ENCODE results near the gene HES4. TPM values are rescaled to one million over a fixed set of nuclear protein-coding genes. Genes with fewer than 3 reads are reported as not detected.
"Not testable (repeated sequence)": the region's sequence is repeated elsewhere in the genome, so short reads cannot be mapped to it uniquely, and the experiment has no call there.

Gene HES4
- total RNA-seq, 1 experiment from 2014 or later: 3.6 TPM

GRCh38 chr1:997993-998744 is 1.7 kb downstream of the HES4 start:
- DNase-seq (ENCODE audit: low spot score): no peak

GRCh38 chr1:997713-997992 is 2.2 kb downstream of the HES4 start:
- no peak for DNase-seq (ENCODE audit: low spot score)

DNA sequence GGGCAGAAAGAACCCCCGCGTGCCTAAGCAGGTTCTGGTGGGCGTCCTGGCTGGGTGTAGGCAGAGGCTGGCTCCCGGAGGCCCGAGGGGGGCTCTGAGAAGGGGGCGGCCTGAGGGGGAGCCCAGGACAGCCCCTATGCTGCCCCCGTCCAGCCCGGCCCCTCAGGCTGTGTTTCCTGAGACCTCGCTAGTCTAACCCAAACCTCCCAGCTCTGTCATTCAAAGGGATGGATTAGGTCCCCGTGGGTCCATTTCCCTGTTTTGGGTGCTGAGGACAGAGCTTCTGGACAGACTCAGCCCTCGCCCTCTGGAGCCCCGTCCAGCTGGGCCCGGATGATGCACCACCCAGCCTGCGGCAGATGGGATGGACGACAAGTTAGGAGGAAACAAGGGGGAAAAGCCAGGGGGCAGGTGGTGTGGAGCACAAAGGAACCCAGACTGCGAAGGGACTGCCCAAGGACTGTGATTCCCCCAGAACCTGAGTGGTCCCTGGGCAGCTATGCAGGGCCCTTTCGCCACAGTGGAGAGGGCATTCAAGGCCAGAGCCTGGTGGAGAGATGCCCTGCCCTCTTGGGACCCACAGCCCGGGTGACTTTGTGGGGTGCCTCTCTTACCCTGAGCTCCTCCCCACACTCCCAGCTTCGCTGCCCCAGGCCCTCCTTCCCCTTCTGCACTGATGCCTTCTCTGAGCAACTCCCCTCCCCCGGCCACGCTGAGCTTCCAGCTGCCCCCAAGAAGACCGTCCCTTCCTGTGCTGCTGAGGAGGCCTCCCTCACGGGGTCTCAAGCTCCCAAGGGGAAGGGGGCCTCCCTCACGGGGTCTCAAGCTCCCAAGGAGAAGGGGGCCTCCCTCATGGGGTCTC is 2.8 kb downstream of the HES4 start:
- DNase-seq (ENCODE audit: low spot score): peak; percentile 6

DNA sequence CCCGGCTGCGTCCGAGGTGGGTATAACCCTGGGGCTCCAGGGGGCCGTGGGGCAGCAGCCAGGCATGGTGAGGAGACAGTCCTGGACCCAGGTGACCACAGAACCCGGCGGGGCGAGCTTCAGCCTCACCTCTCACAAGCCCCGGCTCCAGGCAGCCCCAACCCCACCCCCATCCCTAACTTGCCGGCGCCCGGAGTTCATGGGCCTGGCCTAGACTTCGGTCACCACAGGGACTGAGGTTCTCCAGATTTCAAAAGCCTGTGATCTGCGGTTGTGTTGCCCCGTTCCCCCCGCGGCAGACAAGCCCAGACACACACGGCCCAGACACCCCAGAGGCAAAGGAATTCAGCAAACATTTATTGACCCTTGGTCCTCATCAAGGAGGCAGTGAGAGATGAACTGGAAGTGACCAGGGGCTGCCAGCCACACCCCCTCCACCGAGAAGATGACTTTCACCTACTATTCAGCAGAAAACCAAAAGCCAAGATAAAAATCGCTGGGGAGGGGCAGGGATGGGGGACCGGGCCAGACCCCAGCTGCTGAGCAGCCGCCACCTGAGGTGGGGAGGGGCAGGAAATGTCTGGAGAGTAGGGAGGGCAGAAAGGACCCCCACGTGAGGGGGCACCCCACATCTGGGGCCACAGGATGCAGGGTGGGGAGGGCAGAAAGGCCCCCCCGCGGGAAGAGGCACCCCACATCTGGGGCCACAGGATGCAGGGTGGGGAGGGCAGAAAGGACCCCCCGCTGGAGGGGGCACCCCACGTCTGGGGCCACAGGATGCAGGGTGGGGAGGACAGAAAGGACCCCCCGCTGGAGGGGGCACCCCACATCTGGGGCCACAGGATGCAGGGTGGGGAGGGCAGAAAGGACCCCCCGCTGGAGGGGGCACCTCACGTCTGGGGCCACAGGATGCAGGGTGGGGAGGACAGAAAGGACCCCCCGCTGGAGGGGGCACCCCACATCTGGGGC is 3.9 kb downstream of the HES4 start:
- peak; percentile 6 for DNase-seq (ENCODE audit: low spot score)

GRCh38 chr1:994546-994945 is 5.4 kb downstream of the HES4 start:
- DNase-seq (ENCODE audit: low spot score): not testable (repeated sequence)

DNA sequence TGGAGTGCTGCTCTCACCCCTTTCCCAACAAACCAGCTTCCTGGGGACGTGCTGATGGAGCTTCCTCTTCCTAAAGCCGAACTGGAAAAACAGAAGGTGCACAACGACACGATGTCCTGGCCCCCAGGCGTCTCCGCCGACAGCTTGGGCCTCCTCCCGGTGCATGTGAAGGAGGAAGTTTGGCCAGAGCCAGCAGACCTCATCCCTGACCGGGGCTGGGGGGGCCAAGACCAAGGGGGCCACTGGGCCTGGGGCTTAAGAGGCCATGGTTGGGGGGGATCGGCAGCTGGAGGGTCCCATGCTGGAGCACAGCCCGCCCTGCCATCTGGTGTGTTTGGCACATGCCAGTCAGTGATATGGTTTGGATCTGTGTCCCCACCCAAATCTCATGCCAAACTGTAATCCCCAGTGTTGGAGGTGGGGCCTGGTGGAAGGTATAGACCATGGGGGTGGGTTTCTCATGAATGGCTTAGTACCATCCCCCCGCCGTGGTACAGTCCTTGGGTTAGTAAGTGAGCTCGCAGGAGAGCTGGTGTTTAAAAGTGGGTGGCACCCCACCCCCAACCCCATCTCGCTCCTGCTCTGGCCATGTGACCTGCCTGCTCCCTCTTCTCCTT is 6.4 kb downstream of the HES4 start:
- DNase-seq (ENCODE audit: low spot score): no peak

- DNase-seq (ENCODE audit: low spot score): no peak
Observed at GRCh38 chr1:992362-992761, 7.5 kb downstream of the HES4 start.

- no peak for DNase-seq (ENCODE audit: low spot score)
Observed at GRCh38 chr1:991895-992294, 8.0 kb downstream of the HES4 start.

DNA sequence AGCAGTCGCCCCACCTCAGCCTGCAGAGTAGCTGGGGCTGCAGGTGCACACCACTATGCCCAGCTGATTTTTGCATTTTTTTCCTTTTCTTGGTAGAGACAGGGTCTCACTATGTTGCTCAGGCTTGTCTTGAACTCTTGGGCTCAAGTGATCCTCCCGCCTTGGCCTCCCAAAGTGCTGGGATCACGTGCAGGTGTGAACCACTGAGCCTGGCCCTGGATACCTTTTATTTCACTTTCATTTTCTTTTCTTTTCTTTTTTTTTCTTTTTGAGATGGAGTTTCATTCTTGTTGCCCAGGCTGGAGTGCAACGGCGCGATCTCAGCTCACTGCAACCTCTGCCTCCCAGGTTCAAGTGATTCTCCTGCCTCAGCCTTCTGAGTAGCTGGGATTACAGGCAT is 8.6 kb downstream of the HES4 start:
- not testable (repeated sequence) for DNase-seq (ENCODE audit: low spot score)

DNA sequence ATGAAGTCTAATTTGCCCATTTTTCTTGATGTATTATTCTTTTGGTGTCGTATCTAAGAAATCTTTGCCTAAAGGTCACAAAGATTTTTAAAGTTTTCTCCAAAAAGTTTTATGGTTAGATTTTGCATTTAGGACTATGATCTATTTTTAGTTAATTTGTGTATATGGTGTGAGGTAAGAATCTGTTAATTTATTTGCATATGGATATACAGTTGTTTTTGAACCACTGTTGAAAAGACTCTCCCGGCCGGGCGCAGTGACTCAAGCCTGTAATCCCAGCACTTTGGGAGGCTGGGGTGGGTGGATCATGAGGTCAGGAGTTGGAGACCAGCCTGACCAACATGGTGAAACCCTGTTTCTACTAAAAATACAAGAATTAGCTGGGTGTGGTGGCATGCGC is 11.8 kb downstream of the HES4 start:
- DNase-seq (ENCODE audit: low spot score): not testable (repeated sequence)

- no peak for DNase-seq (ENCODE audit: low spot score)
Observed at GRCh38 chr1:985126-985525, 14.8 kb downstream of the HES4 start.

DNA sequence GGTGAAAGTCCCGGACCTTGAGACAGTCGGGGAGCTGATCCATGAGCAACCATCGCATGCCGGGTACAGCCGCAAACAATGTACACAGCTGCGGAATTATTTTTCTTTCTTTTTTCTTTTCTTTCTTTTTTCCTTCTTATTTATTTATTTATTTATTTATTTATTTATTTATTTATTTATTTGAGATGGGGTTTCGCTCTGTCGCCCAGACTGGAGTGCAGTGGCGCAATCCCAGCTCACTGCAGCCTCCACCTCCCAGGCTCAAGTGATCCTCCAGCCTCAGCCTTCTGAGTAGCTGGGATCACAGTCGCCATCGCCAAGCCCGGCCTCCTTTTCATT is 15.5 kb downstream of the HES4 start:
- DNase-seq (ENCODE audit: low spot score): no peak

DNA sequence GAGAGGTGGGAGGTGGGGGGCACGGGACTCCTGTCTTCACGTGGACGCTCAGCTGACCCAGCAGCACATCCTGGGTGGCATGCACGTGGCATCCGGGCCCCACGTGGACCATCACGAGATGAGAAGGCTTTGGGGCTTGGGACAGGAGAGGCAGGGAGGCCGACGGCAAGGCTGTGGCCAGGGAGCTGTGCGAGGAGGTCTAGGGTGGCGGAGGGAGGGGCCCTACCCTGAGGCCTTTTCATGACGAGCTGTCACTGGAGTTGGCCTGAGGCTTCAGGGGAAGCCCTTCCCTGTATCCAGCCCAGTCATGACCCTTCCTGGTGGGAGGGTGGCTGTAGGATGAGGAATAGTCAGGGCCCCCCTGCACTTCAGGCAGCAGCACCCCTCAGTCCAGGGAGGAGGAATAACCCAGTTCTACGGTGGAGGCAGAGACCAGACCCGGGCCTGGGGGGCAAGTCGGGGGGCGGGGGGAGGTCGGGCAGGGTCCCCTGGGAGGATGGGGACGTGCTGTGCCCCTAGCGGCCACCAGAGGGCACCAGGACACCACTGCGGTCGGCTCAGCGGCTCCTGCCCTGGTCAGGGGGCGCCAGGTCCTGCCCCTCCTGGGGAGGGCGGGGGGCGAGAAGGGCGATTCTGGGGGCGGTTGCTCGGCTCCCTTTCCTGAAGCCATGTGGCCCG is 16.0 kb downstream of the HES4 start:
- DNase-seq (ENCODE audit: low spot score): no peak

GRCh38 chr1:982765-983436 is 17.0 kb downstream of the HES4 start:
- no peak for DNase-seq (ENCODE audit: low spot score)

DNA sequence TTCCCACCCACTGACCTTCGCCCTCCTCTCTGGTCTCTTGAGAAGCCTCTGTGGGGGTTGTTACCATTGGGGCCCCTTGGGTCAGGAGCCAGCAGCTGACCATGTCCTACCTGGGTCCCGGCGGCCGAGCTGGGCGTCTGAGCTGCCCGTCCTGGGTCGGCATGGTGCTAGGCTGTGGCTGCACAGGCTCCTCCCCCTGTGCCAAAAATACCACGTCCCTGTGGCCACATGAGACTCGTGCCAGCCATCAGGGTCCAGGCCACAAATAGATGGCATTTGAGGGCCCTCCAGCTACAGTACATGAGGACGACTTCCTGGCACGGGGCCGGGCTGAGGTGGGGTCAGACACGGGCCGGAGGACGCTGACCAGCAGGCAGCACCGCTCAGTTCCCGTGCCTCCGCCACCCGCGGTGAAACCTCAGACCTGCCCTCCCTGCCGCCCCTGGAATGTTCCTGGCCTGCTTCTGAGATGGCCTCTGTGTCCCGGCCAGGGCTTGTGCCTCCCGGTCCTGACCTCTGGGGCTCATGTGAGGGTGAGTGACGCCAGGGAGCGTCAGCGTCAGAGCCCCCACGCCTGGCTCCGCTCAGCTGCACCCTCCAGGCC is 17.8 kb downstream of the HES4 start, which contains the start of gene PERM1:
TSS of gene PERM1 (minus strand) at position 139 of the 604 bp plus-strand sequence. CDS start 1,064 bp downstream, outside the sequence.
- no peak for DNase-seq (ENCODE audit: low spot score)

DNA sequence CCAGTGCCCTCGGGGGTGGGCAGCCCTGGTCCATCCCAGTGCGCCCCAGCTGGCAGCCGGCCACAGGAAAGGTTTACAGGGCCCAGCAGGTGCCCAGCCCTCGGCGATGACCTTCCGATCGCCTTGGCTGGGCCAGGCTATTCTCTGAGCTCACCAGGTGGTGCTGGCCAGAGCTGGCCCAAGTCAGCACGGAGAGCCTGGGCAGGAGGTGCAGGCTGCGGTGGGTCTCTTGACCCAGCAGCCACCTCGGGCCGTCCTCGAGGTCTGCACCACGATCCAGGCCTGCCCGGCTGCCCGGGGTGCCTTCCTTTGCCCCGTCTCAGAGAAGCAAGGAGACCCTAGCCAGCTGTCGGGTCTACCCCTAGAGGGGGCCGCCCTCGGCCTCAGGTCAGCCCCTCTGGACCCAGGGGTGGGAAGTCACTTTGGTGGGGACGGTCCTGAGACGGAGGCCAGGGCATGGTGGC is 18.4 kb downstream of the HES4 start:
- no peak for DNase-seq (ENCODE audit: low spot score)

DNA sequence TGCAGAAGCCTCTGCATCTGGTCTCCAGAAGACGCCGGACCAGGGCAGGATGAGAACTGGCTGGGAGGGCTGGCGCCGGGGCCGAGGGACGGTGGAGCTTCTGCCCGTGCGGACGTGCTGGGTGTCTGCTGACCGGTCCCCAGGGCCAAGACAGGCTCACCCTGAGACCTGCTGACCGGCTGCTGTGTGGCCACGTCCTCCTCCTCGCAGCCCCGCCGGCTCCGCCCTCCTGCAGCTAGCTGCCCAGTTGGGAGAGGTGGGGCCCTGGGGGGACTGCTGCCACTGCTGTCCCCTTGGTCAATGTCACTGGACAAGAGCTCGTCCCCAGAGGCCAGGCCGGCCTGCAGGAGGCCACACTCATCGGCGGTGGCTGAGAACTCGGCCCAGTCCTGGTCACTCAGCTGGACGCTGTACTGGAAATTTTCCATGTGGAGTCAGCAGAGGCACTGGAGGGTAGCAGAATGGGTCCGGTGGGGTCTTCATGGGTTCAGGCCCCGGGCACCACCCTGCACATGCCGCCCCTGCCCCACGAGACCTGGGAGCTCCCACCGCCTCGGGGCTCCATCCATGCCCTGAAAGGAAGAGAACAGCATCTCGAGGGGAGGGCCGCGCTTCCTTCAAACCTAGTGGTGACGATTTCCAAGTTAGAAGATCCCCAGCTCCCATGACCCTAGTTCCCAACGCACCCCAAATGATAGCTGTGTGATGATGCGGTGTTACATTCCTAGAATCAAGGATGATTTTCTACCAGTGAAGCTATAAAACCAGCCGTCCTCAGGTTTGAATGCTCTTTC is 19.1 kb downstream of the HES4 start:
- no peak for DNase-seq (ENCODE audit: low spot score)

- no peak for DNase-seq (ENCODE audit: low spot score)
Observed at GRCh38 chr1:980137-980571, 19.7 kb downstream of the HES4 start.

DNA sequence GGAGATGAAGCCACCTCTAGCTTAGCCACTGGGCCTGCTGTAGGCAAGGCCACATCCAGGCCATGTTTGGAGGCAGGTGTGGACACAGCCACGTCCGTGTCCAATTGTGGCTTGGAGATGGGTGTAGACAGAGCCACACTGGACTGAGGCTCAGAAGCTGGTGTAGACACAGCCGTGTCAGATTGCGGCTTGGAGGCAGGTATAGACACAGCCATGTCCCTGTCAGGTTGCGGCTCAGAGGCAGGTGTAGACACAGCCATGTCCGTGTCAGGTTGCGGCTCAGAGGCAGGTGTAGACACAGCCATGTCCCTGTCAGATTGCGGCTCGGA is 20.2 kb downstream of the HES4 start:
- DNase-seq (ENCODE audit: low spot score): no peak
